HG03439 (cell line): Measurements from ENCODE around the gene OPCML.
A peak's percentile ranks its signal among the peaks of the same experiment; 100 is the strongest.

Experiments
- ATAC-seq: cut with Tn5 transposase; IDR thresholded peaks from one replicate; pipeline ENCODE4 v1.9.1; 2021; ENCODE audit warnings: mild to moderate bottlenecking, moderate library complexity; ENCODE audit not compliant: unreplicated experiment

OPCML gene

GRCh38 chr11:133531971-133532651 is at the start of gene OPCML:
Gene OPCML, minus strand, starts transcription at chr11:133532501.
- ATAC-seq: no peak

GRCh38 chr11:133581091-133581490 is 48.8 kb upstream of the OPCML start:
- no peak for ATAC-seq

GRCh38 chr11:133579165-133580031 is 47.1 kb upstream of the OPCML start:
- ATAC-seq: no peak

GRCh38 chr11:133577403-133577802 is 45.1 kb upstream of the OPCML start:
- ATAC-seq: no peak

- no peak for ATAC-seq
These were observed 44.0 kb upstream of the OPCML start for GRCh38 chr11:133576351-133576750.

GRCh38 chr11:133573081-133573480 is 40.8 kb upstream of the OPCML start:
- ATAC-seq: no peak

GRCh38 chr11:133570376-133570775 is 38.1 kb upstream of the OPCML start:
- ATAC-seq: no peak

- no peak for ATAC-seq
These were observed 31.3 kb upstream of the OPCML start for GRCh38 chr11:133563505-133564025.

GRCh38 chr11:133560472-133560855 is 28.2 kb upstream of the OPCML start:
- no peak for ATAC-seq

GRCh38 chr11:133559833-133560471 is 27.7 kb upstream of the OPCML start:
- ATAC-seq: no peak

- no peak for ATAC-seq
These were observed 27.1 kb upstream of the OPCML start for GRCh38 chr11:133559382-133559781.

GRCh38 chr11:133555034-133555433 is 22.7 kb upstream of the OPCML start:
- ATAC-seq: no peak

- no peak for ATAC-seq
These were observed 21.8 kb upstream of the OPCML start for GRCh38 chr11:133553885-133554740.

- no peak for ATAC-seq
These were observed 20.6 kb upstream of the OPCML start for GRCh38 chr11:133552938-133553337.

GRCh38 chr11:133551064-133551463 is 18.8 kb upstream of the OPCML start:
- no peak for ATAC-seq

- ATAC-seq: no peak
These were observed 17.5 kb upstream of the OPCML start for GRCh38 chr11:133549826-133550225.

GRCh38 chr11:133548641-133549040 is 16.3 kb upstream of the OPCML start:
- no peak for ATAC-seq

GRCh38 chr11:133547808-133548494 is 15.7 kb upstream of the OPCML start:
- no peak for ATAC-seq

GRCh38 chr11:133545199-133545803 is 13.0 kb upstream of the OPCML start:
- ATAC-seq: peak; percentile 67

GRCh38 chr11:133541720-133542095 is 9.4 kb upstream of the OPCML start:
- no peak for ATAC-seq
